Right lobe of liver (tissue), 4 donors: ENCODE data around the gene PHF2.

Experiments
- POLR2A ChIP-seq: fragments of 450-650 bp; IDR thresholded peaks from one replicate; pipeline ENCODE4 v1.6.1; 2017; ENCODE audit warnings: antibody characterized with exemption, mild to moderate bottlenecking
- TF ChIP-seq, protein P1 (sequence below), 4 donors: fragments of 200-600 bp in 3 of 4; fragments of 450-650 bp in 1 of 4; IDR thresholded peaks; one replicate each; pipeline versions ENCODE4 v1.5.1 to v1.8.0; 2016 to 2022; ENCODE audit warnings: antibody characterized with exemption in 4 of 4, mild to moderate bottlenecking in 2 of 4
- donor health status: DM: no; HTN: no; CAD: no.
- donor health status: DM: no; HTN: no; CAD: no.
- donor health status: DM: no; HTN: yes; CAD: no.

DNA sequence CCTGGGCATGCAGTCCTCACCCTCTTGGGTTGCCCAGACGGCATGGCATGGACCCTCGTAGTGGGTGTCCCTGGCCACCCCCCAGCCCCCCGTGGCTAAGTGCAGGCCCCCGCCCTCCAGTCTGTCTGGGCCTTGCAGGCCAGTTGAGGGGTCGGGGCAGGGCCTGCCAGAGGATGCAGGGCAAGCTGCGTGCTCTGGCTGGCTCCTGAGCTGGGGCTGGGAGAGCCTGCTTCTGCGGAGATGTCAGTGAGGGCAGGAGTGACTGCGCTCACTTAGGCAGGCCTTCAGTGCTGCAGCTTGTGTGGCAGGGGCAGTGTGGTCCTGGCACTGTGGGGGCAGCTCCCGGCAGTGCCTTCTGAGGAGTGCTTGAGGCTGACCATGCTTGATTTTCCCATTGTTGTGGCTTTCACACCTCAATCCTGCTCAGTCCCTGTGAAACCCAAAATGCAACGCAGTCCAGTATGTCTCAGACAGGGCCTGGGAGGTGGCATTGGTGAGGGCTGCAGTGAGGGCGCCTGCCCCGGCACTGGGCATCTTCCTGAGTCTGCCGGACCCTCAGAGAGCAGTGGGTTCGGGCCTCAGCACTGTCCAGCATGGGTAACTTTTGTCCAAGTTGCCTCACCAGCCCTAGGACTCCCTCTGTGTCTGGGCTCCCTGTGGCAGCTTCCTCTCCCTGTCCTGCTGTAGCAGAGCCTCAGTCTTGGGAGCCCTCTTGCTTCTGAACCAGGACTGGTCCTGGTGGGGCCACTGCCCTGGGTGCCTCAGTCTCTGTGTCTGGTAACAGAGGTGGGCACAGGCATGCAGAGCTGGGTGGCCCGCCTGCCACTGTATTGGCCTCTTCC, 93.0 kb downstream of the PHF2 start:
- TF ChIP-seq, protein P1, sequence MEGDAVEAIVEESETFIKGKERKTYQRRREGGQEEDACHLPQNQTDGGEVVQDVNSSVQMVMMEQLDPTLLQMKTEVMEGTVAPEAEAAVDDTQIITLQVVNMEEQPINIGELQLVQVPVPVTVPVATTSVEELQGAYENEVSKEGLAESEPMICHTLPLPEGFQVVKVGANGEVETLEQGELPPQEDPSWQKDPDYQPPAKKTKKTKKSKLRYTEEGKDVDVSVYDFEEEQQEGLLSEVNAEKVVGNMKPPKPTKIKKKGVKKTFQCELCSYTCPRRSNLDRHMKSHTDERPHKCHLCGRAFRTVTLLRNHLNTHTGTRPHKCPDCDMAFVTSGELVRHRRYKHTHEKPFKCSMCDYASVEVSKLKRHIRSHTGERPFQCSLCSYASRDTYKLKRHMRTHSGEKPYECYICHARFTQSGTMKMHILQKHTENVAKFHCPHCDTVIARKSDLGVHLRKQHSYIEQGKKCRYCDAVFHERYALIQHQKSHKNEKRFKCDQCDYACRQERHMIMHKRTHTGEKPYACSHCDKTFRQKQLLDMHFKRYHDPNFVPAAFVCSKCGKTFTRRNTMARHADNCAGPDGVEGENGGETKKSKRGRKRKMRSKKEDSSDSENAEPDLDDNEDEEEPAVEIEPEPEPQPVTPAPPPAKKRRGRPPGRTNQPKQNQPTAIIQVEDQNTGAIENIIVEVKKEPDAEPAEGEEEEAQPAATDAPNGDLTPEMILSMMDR (IDR thresholded peaks at IDR 0.05), result no peak
- no peak for TF ChIP-seq POLR2A
